ENCODE results near the gene BCL2.

Gene BCL2

DNA sequence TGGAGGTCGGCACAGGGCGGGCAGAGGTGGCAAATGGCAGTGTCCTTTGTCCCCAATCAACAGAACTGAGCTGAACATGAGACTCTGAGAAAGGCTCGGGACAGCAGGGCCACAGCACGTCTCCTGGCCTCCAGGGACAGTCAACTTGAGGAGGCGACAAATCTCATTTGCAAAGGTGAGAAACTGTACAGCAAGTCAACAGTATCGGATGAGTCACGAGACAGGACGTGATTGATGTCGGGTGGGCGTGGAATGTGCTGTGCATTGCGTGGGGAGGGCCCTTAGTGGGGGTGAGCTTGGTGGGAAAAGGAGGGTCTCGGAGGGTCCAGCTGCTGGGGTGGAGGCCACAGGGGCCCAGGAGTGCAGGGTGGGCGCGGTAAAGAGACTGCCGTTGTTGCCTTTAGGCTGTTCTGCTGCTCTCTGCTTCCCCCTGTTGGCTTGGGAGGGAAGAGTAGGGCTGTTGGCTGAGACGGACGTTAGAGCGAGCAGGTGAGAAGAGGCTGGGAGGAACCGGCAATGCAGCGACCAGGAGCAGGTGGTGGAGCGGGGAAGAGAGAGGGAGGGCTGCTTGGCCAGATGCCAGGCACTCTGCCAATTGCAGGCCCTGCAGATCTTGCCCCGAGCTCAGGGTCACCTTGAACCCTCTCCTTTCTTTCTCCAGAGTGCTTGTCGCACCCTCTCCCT is 164.3 kb downstream of the BCL2 start:
- TF ChIP-seq TAF1 (IDR thresholded peaks at IDR 0.05; ENCODE audit: low read depth), result no peak
- no peak for TF ChIP-seq CEBPB (IDR thresholded peaks at IDR 0.05)
- peak; percentile 17; the same call in 1 of the 2 replicates for TF ChIP-seq TEAD4 (IDR thresholded peaks at IDR 0.05)
- no peak for TF ChIP-seq FOXM1 (IDR thresholded peaks at IDR 0.05; ENCODE audit: borderline replicate concordance, low read depth)
- TF ChIP-seq YY1 (IDR thresholded peaks at IDR 0.05; ENCODE audit: low read depth), result 0 out of 2 replicates have a peak, but pooled peaks have one; percentile 22
- peak; percentile 73 for TF ChIP-seq RAD21 (IDR thresholded peaks at IDR 0.05; ENCODE audit: low read depth)
- TF ChIP-seq ZBTB7A (IDR thresholded peaks at IDR 0.05; ENCODE audit: low read depth), result peak; percentile 78; the same call in 1 of the 2 replicates
- TF ChIP-seq, protein P1, sequence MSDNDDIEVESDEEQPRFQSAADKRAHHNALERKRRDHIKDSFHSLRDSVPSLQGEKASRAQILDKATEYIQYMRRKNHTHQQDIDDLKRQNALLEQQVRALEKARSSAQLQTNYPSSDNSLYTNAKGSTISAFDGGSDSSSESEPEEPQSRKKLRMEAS (IDR thresholded peaks at IDR 0.05), result peak; percentile 41; the same call in 1 of the 2 replicates
- TF ChIP-seq NFIC (IDR thresholded peaks at IDR 0.05), result peak; percentile 77
- TF ChIP-seq, protein P2, sequence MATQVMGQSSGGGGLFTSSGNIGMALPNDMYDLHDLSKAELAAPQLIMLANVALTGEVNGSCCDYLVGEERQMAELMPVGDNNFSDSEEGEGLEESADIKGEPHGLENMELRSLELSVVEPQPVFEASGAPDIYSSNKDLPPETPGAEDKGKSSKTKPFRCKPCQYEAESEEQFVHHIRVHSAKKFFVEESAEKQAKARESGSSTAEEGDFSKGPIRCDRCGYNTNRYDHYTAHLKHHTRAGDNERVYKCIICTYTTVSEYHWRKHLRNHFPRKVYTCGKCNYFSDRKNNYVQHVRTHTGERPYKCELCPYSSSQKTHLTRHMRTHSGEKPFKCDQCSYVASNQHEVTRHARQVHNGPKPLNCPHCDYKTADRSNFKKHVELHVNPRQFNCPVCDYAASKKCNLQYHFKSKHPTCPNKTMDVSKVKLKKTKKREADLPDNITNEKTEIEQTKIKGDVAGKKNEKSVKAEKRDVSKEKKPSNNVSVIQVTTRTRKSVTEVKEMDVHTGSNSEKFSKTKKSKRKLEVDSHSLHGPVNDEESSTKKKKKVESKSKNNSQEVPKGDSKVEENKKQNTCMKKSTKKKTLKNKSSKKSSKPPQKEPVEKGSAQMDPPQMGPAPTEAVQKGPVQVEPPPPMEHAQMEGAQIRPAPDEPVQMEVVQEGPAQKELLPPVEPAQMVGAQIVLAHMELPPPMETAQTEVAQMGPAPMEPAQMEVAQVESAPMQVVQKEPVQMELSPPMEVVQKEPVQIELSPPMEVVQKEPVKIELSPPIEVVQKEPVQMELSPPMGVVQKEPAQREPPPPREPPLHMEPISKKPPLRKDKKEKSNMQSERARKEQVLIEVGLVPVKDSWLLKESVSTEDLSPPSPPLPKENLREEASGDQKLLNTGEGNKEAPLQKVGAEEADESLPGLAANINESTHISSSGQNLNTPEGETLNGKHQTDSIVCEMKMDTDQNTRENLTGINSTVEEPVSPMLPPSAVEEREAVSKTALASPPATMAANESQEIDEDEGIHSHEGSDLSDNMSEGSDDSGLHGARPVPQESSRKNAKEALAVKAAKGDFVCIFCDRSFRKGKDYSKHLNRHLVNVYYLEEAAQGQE (IDR thresholded peaks at IDR 0.05; ENCODE audit: low read depth), result no peak
- no peak for TF ChIP-seq CREB1 (IDR thresholded peaks at IDR 0.05; ENCODE audit: low read depth)
- 0 out of 2 replicates have a peak, but pooled peaks have one; percentile 36 for TF ChIP-seq TCF12 (IDR thresholded peaks at IDR 0.05; ENCODE audit: low read depth)
- TF ChIP-seq EGR1 (IDR thresholded peaks at IDR 0.05), result no peak
- TF ChIP-seq, protein P3, sequence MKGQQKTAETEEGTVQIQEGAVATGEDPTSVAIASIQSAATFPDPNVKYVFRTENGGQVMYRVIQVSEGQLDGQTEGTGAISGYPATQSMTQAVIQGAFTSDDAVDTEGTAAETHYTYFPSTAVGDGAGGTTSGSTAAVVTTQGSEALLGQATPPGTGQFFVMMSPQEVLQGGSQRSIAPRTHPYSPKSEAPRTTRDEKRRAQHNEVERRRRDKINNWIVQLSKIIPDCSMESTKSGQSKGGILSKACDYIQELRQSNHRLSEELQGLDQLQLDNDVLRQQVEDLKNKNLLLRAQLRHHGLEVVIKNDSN (IDR thresholded peaks at IDR 0.05), result no peak
- TF ChIP-seq EP300 (IDR thresholded peaks at IDR 0.05; ENCODE audit: borderline replicate concordance), result no peak

DNA sequence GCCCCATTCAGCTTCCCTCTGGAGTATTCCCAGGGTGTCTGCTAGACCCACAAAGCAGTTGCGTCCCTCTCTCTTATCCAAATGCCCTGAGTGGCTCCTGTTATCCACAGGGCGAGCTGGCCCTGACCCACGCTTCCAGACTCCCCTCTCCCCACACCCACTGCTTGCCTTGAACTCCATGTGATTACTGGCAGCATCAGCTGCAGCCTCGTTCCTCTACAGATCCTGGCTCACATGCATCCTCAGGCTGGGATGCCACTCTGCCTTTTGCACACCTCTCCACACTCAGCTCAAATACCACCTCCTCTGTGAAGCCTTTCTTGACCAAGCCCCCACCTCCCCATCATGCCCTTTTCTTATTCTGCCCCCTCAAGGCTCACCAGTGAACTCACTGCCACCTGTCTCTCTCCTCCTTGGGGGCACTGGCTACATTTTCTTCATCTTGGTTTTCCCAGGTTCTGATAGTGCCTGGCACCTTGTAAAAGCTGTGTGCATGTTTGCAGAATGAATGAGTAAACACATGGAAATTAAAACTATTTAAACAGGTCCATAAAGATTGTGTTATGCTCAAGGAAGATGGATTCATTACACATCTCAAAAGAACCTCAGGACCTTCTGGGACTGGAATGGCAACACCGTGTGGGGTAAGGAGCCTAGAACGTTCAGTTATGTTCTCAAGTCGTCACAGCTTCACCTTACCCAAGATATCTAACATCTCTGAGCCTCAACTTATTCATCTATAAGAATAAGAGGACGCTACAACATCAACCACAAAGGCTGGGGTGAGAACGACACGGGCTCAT is 165.0 kb downstream of the BCL2 start:
- TF ChIP-seq, protein P3 (IDR thresholded peaks at IDR 0.05), result no peak
- no peak for TF ChIP-seq ZBTB7A (IDR thresholded peaks at IDR 0.05; ENCODE audit: low read depth)
- TF ChIP-seq YY1 (IDR thresholded peaks at IDR 0.05; ENCODE audit: low read depth), result no peak
- no peak for TF ChIP-seq EP300 (IDR thresholded peaks at IDR 0.05; ENCODE audit: borderline replicate concordance)
- TF ChIP-seq TEAD4 (IDR thresholded peaks at IDR 0.05), result no peak
- no peak for TF ChIP-seq FOXM1 (IDR thresholded peaks at IDR 0.05; ENCODE audit: borderline replicate concordance, low read depth)
- TF ChIP-seq TAF1 (IDR thresholded peaks at IDR 0.05; ENCODE audit: low read depth), result no peak
- TF ChIP-seq CREB1 (IDR thresholded peaks at IDR 0.05; ENCODE audit: low read depth), result no peak
- TF ChIP-seq, protein P1 (IDR thresholded peaks at IDR 0.05), result no peak; the same call in 1 of the 2 replicates
- TF ChIP-seq EGR1 (IDR thresholded peaks at IDR 0.05), result no peak
- no peak for TF ChIP-seq NFIC (IDR thresholded peaks at IDR 0.05)
- TF ChIP-seq TCF12 (IDR thresholded peaks at IDR 0.05; ENCODE audit: low read depth), result no peak
- TF ChIP-seq, protein P2 (IDR thresholded peaks at IDR 0.05; ENCODE audit: low read depth), result no peak
- no peak for TF ChIP-seq CEBPB (IDR thresholded peaks at IDR 0.05)
- TF ChIP-seq RAD21 (IDR thresholded peaks at IDR 0.05; ENCODE audit: low read depth), result no peak

DNA sequence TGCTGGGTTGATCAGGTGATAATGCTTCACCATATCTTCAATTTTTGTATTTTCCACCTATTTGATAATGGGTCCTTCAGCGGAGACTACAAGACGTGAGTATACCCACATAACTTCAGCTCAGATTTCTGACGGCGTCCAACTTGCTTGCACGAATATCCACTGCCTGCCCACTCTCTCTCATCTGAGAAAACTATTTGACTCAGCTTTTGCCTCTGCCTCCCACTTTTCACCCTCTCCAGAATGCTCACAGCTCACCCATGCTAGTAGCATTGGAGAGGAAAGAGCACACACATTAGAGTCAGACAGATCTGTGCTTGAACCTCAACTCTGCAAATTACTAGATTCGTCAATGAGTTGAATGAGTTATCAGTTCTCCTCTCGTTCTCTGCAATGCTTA is 166.8 kb downstream of the BCL2 start:
- TF ChIP-seq CEBPB (IDR thresholded peaks at IDR 0.05), result no peak
- TF ChIP-seq ZBTB7A (IDR thresholded peaks at IDR 0.05; ENCODE audit: low read depth), result no peak
- TF ChIP-seq RAD21 (IDR thresholded peaks at IDR 0.05; ENCODE audit: low read depth), result no peak
- no peak for TF ChIP-seq YY1 (IDR thresholded peaks at IDR 0.05; ENCODE audit: low read depth)
- no peak for TF ChIP-seq FOXM1 (IDR thresholded peaks at IDR 0.05; ENCODE audit: borderline replicate concordance, low read depth)
- TF ChIP-seq TAF1 (IDR thresholded peaks at IDR 0.05; ENCODE audit: low read depth), result no peak
- TF ChIP-seq EGR1 (IDR thresholded peaks at IDR 0.05), result no peak
- TF ChIP-seq, protein P2 (IDR thresholded peaks at IDR 0.05; ENCODE audit: low read depth), result no peak
- TF ChIP-seq TCF12 (IDR thresholded peaks at IDR 0.05; ENCODE audit: low read depth), result no peak
- TF ChIP-seq, protein P3 (IDR thresholded peaks at IDR 0.05), result no peak

All from Ishikawa (cell line).